ENCODE results near the gene COPG1. TPM values are rescaled to one million over a fixed set of nuclear protein-coding genes. Genes with fewer than 3 reads are reported as not detected.

The COPG1 gene
- total RNA-seq, 1 experiment from 2014 or later, result 205 TPM

- DNase-seq (ENCODE audit: low read depth, low spot score), result no peak
- in situ Hi-C loops (cut with HindIII; ENCODE audit: low pct_unique_long_range_greater_than_20kb, low sequenced_read_pairs), result no loop called here
Observed at GRCh38 chr3:129304146-129304961, 54.9 kb downstream of the COPG1 start.

- no peak for DNase-seq (ENCODE audit: low read depth, low spot score)
- in situ Hi-C loops (cut with HindIII; ENCODE audit: low pct_unique_long_range_greater_than_20kb, low sequenced_read_pairs), result no loop called here
Observed at GRCh38 chr3:129304962-129305222, 55.5 kb downstream of the COPG1 start.

GRCh38 chr3:129305592-129306091, 56.2 kb downstream of the COPG1 start:
- in situ Hi-C loops (cut with HindIII; ENCODE audit: low pct_unique_long_range_greater_than_20kb, low sequenced_read_pairs), result no loop called here
- DNase-seq (ENCODE audit: low read depth, low spot score), result no peak

- in situ Hi-C loops (cut with HindIII; ENCODE audit: low pct_unique_long_range_greater_than_20kb, low sequenced_read_pairs), result no loop called here
- DNase-seq (ENCODE audit: low read depth, low spot score), result no peak
Observed at GRCh38 chr3:129308636-129309035, 59.2 kb downstream of the COPG1 start.

GRCh38 chr3:129310111-129311011, 61.0 kb downstream of the COPG1 start:
- DNase-seq (ENCODE audit: low read depth, low spot score), result no peak
- in situ Hi-C loops (cut with HindIII; ENCODE audit: low pct_unique_long_range_greater_than_20kb, low sequenced_read_pairs), result no loop called here

- DNase-seq (ENCODE audit: low read depth, low spot score), result no peak
- in situ Hi-C loops (cut with HindIII; ENCODE audit: low pct_unique_long_range_greater_than_20kb, low sequenced_read_pairs), result no loop called here
Observed at GRCh38 chr3:129311054-129311902, 61.9 kb downstream of the COPG1 start.

- DNase-seq (ENCODE audit: low read depth, low spot score), result no peak
- in situ Hi-C loops (cut with HindIII; ENCODE audit: low pct_unique_long_range_greater_than_20kb, low sequenced_read_pairs), result no loop called here
Observed at GRCh38 chr3:129312021-129312639, 62.7 kb downstream of the COPG1 start.

- DNase-seq (ENCODE audit: low read depth, low spot score), result no peak
- in situ Hi-C loops (cut with HindIII; ENCODE audit: low pct_unique_long_range_greater_than_20kb, low sequenced_read_pairs), result no loop called here
Observed at GRCh38 chr3:129312671-129313414, 63.4 kb downstream of the COPG1 start.

- in situ Hi-C loops (cut with HindIII; ENCODE audit: low pct_unique_long_range_greater_than_20kb, low sequenced_read_pairs), result no loop called here
- no peak for DNase-seq (ENCODE audit: low read depth, low spot score)
Observed at GRCh38 chr3:129313415-129313664, 63.9 kb downstream of the COPG1 start.

GRCh38 chr3:129313665-129314385, 64.4 kb downstream of the COPG1 start:
- DNase-seq (ENCODE audit: low read depth, low spot score), result no peak
- in situ Hi-C loops (cut with HindIII; ENCODE audit: low pct_unique_long_range_greater_than_20kb, low sequenced_read_pairs), result no loop called here

GRCh38 chr3:129314386-129315222, 65.2 kb downstream of the COPG1 start:
- DNase-seq (ENCODE audit: low read depth, low spot score), result peak; percentile 82
- in situ Hi-C loops (cut with HindIII; ENCODE audit: low pct_unique_long_range_greater_than_20kb, low sequenced_read_pairs), result no loop called here

GRCh38 chr3:129315223-129315997, 66.0 kb downstream of the COPG1 start:
- in situ Hi-C loops (cut with HindIII; ENCODE audit: low pct_unique_long_range_greater_than_20kb, low sequenced_read_pairs), result no loop called here
- no peak for DNase-seq (ENCODE audit: low read depth, low spot score)

GRCh38 chr3:129315998-129316247, 66.5 kb downstream of the COPG1 start:
- DNase-seq (ENCODE audit: low read depth, low spot score), result no peak
- in situ Hi-C loops (cut with HindIII; ENCODE audit: low pct_unique_long_range_greater_than_20kb, low sequenced_read_pairs), result no loop called here

GRCh38 chr3:129316248-129317013, 67.0 kb downstream of the COPG1 start:
- in situ Hi-C loops (cut with HindIII; ENCODE audit: low pct_unique_long_range_greater_than_20kb, low sequenced_read_pairs), result no loop called here
- DNase-seq (ENCODE audit: low read depth, low spot score), result peak; percentile 82
